ENCODE measurements around the gene SCIN.

Gene SCIN

GRCh38 chr7:12609561-12609960, 39.0 kb downstream of the SCIN start:
- no peak for DNase-seq (ENCODE audit: extremely low read depth in 1 of 2, low read depth in 1 of 2)

- DNase-seq (ENCODE audit: extremely low read depth in 1 of 2, low read depth in 1 of 2), result no peak
Measured at GRCh38 chr7:12610899-12611298, 40.4 kb downstream of the SCIN start.

GRCh38 chr7:12612622-12613021, 42.1 kb downstream of the SCIN start:
- no peak for DNase-seq (ENCODE audit: extremely low read depth in 1 of 2, low read depth in 1 of 2)

- no peak for DNase-seq (ENCODE audit: extremely low read depth in 1 of 2, low read depth in 1 of 2)
Measured at GRCh38 chr7:12619461-12620069, 49.0 kb downstream of the SCIN start.

GRCh38 chr7:12620371-12620770, 49.9 kb downstream of the SCIN start:
- no peak for DNase-seq (ENCODE audit: extremely low read depth in 1 of 2, low read depth in 1 of 2)

- no peak for DNase-seq (ENCODE audit: extremely low read depth in 1 of 2, low read depth in 1 of 2)
Measured at GRCh38 chr7:12623223-12623622, 52.7 kb downstream of the SCIN start.

- no peak for DNase-seq (ENCODE audit: extremely low read depth in 1 of 2, low read depth in 1 of 2)
Measured at GRCh38 chr7:12623885-12624498, 53.5 kb downstream of the SCIN start.

- DNase-seq (ENCODE audit: extremely low read depth in 1 of 2, low read depth in 1 of 2), result no peak
Measured at GRCh38 chr7:12625836-12626235, 55.3 kb downstream of the SCIN start.

- DNase-seq (ENCODE audit: extremely low read depth in 1 of 2, low read depth in 1 of 2), result no peak
Measured at GRCh38 chr7:12629816-12630512, 59.4 kb downstream of the SCIN start.

- no peak for DNase-seq (ENCODE audit: extremely low read depth in 1 of 2, low read depth in 1 of 2)
Measured at GRCh38 chr7:12630513-12630819, 59.9 kb downstream of the SCIN start.

GRCh38 chr7:12633582-12633981, 63.1 kb downstream of the SCIN start:
- no peak for DNase-seq (ENCODE audit: extremely low read depth in 1 of 2, low read depth in 1 of 2)

- no peak for DNase-seq (ENCODE audit: extremely low read depth in 1 of 2, low read depth in 1 of 2)
Measured at GRCh38 chr7:12635830-12636229, 65.3 kb downstream of the SCIN start.

GRCh38 chr7:12637328-12637727, 66.8 kb downstream of the SCIN start:
- DNase-seq (ENCODE audit: extremely low read depth in 1 of 2, low read depth in 1 of 2), result no peak

- no peak for DNase-seq (ENCODE audit: extremely low read depth in 1 of 2, low read depth in 1 of 2)
Measured at GRCh38 chr7:12637819-12638592, 67.5 kb downstream of the SCIN start.

GRCh38 chr7:12638851-12639456, 68.4 kb downstream of the SCIN start:
- no peak for DNase-seq (ENCODE audit: extremely low read depth in 1 of 2, low read depth in 1 of 2)

GRCh38 chr7:12640299-12641096, 70.0 kb downstream of the SCIN start:
- no peak for DNase-seq (ENCODE audit: extremely low read depth in 1 of 2, low read depth in 1 of 2)

- DNase-seq (ENCODE audit: extremely low read depth in 1 of 2, low read depth in 1 of 2), result no peak
Measured at GRCh38 chr7:12641196-12641595, 70.7 kb downstream of the SCIN start.

GRCh38 chr7:12642508-12642907, 72.0 kb downstream of the SCIN start:
- no peak for DNase-seq (ENCODE audit: extremely low read depth in 1 of 2, low read depth in 1 of 2)

GRCh38 chr7:12643001-12643643, 72.6 kb downstream of the SCIN start:
- no peak for DNase-seq (ENCODE audit: extremely low read depth in 1 of 2, low read depth in 1 of 2)

- no peak for DNase-seq (ENCODE audit: extremely low read depth in 1 of 2, low read depth in 1 of 2)
Measured at GRCh38 chr7:12643644-12644043, 73.1 kb downstream of the SCIN start.

Data from activated CD8-positive, alpha-beta memory T cell treated with anti-CD3 and anti-CD28 coated beads for 1 hour (primary cell).